ENCODE results near the gene ATP6V1B1. TPM values are rescaled to one million over a fixed set of nuclear protein-coding genes. Genes with fewer than 3 reads are reported as not detected.
A peak's percentile ranks its signal among the peaks of the same experiment; 100 is the strongest.

ATP6V1B1 gene
- total RNA-seq, 1 donor: not detected

- DNase-seq (ENCODE audit: low read depth): peak; percentile 46
- no peak overlapping the region for H3K4me3 ChIP-seq (ENCODE audit: low read depth, low read length)
- TF ChIP-seq CTCF (IDR thresholded peaks at IDR 0.05; ENCODE audit: insufficient read depth, low read depth, low read length): peak; percentile 77
Observed at GRCh38 chr2:70984576-70985282, 49.0 kb downstream of the ATP6V1B1 start.

DNA sequence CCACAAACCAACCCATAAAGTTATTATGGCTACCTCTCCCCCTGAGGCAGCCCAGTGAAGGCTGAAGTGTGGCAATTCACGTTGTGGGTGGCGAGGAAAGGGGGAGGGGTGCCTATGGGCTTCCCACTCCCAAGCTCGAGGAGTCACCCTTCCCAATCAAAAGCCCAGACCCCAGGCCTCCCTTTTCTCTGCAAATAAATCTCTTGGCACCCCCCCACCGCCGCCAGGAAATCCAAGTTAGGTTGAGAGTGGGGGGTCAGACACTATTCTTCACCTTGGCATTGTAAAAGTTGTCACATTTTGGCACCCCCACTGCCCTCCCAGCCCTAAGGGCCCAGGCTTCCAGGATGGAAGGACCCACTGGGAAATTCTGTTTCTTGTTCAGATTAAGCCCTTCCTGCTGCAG is 49.6 kb downstream of the ATP6V1B1 start:
- H3K4me3 ChIP-seq (ENCODE audit: low read depth, low read length): no peak overlapping the region
- no peak for TF ChIP-seq CTCF (IDR thresholded peaks at IDR 0.05; ENCODE audit: insufficient read depth, low read depth, low read length)
- DNase-seq (ENCODE audit: low read depth): no peak

GRCh38 chr2:70985956-70986355 is 50.3 kb downstream of the ATP6V1B1 start:
- no peak for TF ChIP-seq CTCF (IDR thresholded peaks at IDR 0.05; ENCODE audit: insufficient read depth, low read depth, low read length)
- DNase-seq (ENCODE audit: low read depth): no peak
- H3K4me3 ChIP-seq (ENCODE audit: low read depth, low read length): no peak overlapping the region

GRCh38 chr2:70986499-70987189 is 50.9 kb downstream of the ATP6V1B1 start:
- H3K4me3 ChIP-seq (ENCODE audit: low read depth, low read length): no peak overlapping the region
- DNase-seq (ENCODE audit: low read depth): no peak
- no peak for TF ChIP-seq CTCF (IDR thresholded peaks at IDR 0.05; ENCODE audit: insufficient read depth, low read depth, low read length)

DNA sequence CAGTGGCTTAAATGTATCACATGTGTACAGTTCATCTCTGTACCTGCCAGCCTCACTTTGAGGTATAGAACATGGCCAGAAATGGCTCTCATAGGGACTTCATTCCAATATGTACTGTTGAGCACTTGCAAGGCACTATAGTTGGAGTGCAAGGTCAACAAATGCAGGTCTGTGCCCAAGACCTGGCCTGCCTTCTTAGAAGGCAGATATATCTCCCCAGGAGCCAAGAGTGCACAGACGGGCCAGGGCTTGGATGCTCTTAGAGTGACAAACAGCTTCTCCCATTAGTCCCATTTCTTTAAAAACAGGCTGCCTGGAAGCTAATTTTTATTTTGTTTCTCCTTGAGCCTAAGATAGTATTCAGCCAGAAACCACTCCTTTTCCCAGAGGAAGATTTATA is 51.7 kb downstream of the ATP6V1B1 start:
- DNase-seq (ENCODE audit: low read depth): no peak
- no peak for TF ChIP-seq CTCF (IDR thresholded peaks at IDR 0.05; ENCODE audit: insufficient read depth, low read depth, low read length)
- H3K4me3 ChIP-seq (ENCODE audit: low read depth, low read length): no peak overlapping the region

DNA sequence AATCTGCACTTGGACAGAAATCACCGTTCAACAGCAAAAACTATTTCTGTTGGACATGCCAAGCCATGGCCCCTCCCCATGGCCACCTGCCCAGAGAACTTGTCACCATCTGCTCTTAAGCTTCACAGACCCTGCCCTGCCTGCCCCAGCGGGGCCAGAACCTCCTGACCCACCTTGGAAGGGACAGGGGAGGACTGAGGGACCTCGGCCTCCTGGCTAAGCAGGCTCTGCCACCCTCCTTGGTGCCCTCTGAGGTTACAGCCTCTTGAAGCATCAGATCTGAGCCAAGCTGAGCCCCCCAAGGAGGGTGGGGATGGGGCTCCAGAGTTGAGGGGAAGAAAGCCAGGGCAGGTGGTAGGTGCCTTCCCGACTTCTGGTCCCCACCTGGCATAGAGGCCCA is 52.5 kb downstream of the ATP6V1B1 start:
- no peak for DNase-seq (ENCODE audit: low read depth)

More for the DNA sequence above, 52.5 kb downstream of the ATP6V1B1 start:
- TF ChIP-seq CTCF (IDR thresholded peaks at IDR 0.05; ENCODE audit: insufficient read depth, low read depth, low read length): no peak
- no peak overlapping the region for H3K4me3 ChIP-seq (ENCODE audit: low read depth, low read length)
